ENCODE results near the gene IMMP2L.

GRCh38 chr7:110905773-110906566, 656.3 kb downstream of the IMMP2L start:
- TF ChIP-seq CTCF (IDR thresholded peaks at IDR 0.05 in 4 of 5, conservative IDR thresholded peaks at IDR 0.05 in 1 of 5) (no peak), POLR2A (IDR thresholded peaks at IDR 0.05) (no peak)

All from gastrocnemius medialis (tissue), 4 donors.